A673 (cell line): ENCODE data around the gene MFRP.

Experiments used
- CTCF ChIP-seq: fragments of 300-800, 200-600 bp; sonication (generic); conservative IDR thresholded peaks from 2 replicates; pipeline ENCODE4 v1.5.1; 2017; ENCODE audit warnings: low read depth, mild to moderate bottlenecking, antibody characterized with exemption, low read length, moderate library complexity, mixed read lengths
- EZH2 ChIP-seq: fragments of 200-600 bp; sonication (generic); IDR thresholded peaks from 2 replicates; pipeline ENCODE4 v1.6.1; 2017; ENCODE audit warnings: borderline replicate concordance, low read depth, mild to moderate bottlenecking, mixed read lengths, antibody characterized with exemption, low read length; ENCODE audit not compliant: poor library complexity, severe bottlenecking

GRCh38 chr11:119316016-119316728 lies 30.3 kb downstream of the MFRP start:
- TF ChIP-seq CTCF (no peak), EZH2 (no peak)
